Peyer's patch (tissue), 4 donors: Measurements from ENCODE around the gene NOXO1. TPM values are rescaled to one million over a fixed set of nuclear protein-coding genes. Genes with fewer than 3 reads are reported as not detected.

Experiments used
- DNase-seq, 3 donors: peaks; one replicate each; pipeline ENCODE4 v3.0.0-alpha.2; 2017 to 2019
- H3K27ac ChIP-seq, 4 donors: fragments of 200-600 bp; sonication (generic); one replicate each; pipeline ENCODE4 v1.5.1; 2016 to 2019
- H3K27me3 ChIP-seq, 2 donors: fragments of 200-600 bp; sonication (generic); one replicate each; pipeline ENCODE4 v1.5.1; 2019
- H3K36me3 ChIP-seq, 3 donors: fragments of 200-600 bp; sonication (generic); one replicate each; pipeline ENCODE4 v1.5.1; 2016 to 2019
- H3K4me1 ChIP-seq, 4 donors: fragments of 200-600 bp; sonication (generic); one replicate each; pipeline ENCODE4 v1.5.1; 2016 to 2019
- H3K4me3 ChIP-seq, 4 donors: fragments of 200-600 bp; sonication (generic); 1 replicate in 3 of 4; 2 replicates in 1 of 4; pipeline ENCODE4 v1.5.1; 2016 to 2019; ENCODE audit warnings: mild to moderate bottlenecking in 1 of 4
- H3K9me3 ChIP-seq, 4 donors: fragments of 200-600 bp; sonication (generic); one replicate each; pipeline ENCODE4 v1.5.1; 2016 to 2019; ENCODE audit warnings: mild to moderate bottlenecking in 1 of 4
- POLR2A ChIP-seq, 2 donors: fragments of 450-650 bp; IDR thresholded peaks; one replicate each; pipeline ENCODE4 v1.5.1; 2017; ENCODE audit warnings: antibody characterized with exemption in 2 of 2, mild to moderate bottlenecking in 2 of 2, moderate library complexity in 2 of 2
- total RNA-seq, 4 donors: library from RNA; depleted of rRNA; stranded (reverse); fragments of >200 nt; gene quantifications; one replicate each; pipeline ENCODE4 v1.1.0, GENCODE V29; 2016
- TF ChIP-seq, protein P1 (sequence below), 6 experiments: fragments of 450-650 bp in 4 of 6; fragments of 200-600 bp in 2 of 6; sonication (generic) in 1 of 6; IDR thresholded peaks; one replicate each; pipeline ENCODE4 v1.5.1; 2017 to 2019; ENCODE audit warnings: antibody characterized with exemption in 6 of 6, mild to moderate bottlenecking in 3 of 6, moderate library complexity in 1 of 6

NOXO1 gene
- total RNA-seq, 4 donors from 2014 or later, result 8.6 to 23.1 (median 11.3) TPM

DNA sequence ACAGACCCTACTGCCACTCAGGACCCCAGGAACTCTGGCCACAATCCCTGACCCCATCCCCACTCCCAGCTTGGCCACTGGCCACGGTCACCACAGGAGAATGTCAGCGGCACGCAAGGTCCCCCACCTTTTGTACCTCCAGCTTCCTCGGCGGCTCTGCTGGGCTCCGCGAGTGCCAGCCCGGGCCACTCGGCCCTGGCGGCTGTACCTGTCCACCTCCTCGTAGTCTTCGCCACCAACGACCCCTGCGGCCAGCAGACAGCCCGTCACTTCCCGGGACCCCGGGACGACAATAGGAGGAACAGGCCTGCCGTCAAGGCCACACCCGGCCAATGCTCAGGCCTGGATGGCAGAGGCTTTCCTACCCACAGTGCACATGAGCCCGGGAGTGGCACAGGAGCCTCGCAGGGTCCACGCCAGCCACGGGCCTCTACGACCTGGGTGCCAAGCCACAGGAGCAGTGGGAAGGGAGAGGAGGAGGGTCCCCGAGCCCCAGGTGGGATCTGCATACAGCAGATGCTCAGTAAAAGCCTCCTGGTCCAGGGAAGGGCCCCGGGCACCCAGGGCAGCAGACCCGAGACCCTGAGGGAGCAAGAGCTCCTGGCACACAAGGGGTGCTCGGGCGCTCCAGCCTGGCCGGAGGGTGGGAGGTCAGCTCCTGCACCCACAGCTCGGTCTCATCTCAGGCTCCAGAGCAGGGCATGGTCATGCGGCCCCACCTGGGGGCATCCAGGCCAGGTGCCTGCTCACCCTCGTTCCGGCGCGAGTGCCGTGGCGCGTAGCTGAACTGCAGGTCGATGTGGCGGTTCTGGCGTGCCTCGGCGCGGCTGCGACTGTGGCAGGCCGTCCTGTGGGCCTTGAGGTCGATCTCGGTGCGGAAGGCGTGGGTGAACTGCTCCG lies 20.4 kb upstream of the NOXO1 start:
- H3K36me3 ChIP-seq, result peaks cover 0 to 63% (median 3%) of the 10 kb centered on the region in 3 donors
- H3K4me1 ChIP-seq, result peaks cover 6 to 34% (median 9%) of the 10 kb centered on the region in 4 donors
- no peaks in the 10 kb centered on the region for H3K9me3 ChIP-seq
- no peaks in the 10 kb centered on the region for H3K27me3 ChIP-seq
- no peak overlapping the region for H3K4me3 ChIP-seq
- no peak for DNase-seq
- TF ChIP-seq, protein P1, sequence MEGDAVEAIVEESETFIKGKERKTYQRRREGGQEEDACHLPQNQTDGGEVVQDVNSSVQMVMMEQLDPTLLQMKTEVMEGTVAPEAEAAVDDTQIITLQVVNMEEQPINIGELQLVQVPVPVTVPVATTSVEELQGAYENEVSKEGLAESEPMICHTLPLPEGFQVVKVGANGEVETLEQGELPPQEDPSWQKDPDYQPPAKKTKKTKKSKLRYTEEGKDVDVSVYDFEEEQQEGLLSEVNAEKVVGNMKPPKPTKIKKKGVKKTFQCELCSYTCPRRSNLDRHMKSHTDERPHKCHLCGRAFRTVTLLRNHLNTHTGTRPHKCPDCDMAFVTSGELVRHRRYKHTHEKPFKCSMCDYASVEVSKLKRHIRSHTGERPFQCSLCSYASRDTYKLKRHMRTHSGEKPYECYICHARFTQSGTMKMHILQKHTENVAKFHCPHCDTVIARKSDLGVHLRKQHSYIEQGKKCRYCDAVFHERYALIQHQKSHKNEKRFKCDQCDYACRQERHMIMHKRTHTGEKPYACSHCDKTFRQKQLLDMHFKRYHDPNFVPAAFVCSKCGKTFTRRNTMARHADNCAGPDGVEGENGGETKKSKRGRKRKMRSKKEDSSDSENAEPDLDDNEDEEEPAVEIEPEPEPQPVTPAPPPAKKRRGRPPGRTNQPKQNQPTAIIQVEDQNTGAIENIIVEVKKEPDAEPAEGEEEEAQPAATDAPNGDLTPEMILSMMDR (IDR thresholded peaks at IDR 0.05), result no peak
- no peak for TF ChIP-seq POLR2A (IDR thresholded peaks at IDR 0.05)
- H3K27ac ChIP-seq, result no peak overlapping the region

DNA sequence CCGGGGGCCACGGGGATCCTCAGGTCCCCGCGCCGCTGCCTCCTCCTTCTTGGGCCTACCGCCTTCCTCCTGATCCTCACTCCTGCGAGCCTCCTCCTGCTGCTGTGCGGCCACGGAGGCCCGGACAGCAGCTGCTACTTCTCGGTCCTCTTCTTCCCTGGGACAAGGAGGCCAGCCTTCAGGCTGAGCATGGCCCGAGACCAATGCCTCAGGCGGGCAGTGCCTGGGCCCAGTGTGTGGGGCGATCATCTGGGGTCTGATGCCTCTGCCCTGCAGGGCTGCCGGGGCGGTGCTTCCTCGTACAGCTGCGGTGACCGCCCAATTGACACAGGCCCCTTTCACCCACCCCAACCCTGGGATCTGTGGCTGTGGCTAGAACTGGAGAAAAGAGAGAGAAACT lies 19.8 kb upstream of the NOXO1 start:
- H3K36me3 ChIP-seq, result peaks cover 0 to 63% (median 3%) of the 10 kb centered on the region in 3 donors

DNA sequence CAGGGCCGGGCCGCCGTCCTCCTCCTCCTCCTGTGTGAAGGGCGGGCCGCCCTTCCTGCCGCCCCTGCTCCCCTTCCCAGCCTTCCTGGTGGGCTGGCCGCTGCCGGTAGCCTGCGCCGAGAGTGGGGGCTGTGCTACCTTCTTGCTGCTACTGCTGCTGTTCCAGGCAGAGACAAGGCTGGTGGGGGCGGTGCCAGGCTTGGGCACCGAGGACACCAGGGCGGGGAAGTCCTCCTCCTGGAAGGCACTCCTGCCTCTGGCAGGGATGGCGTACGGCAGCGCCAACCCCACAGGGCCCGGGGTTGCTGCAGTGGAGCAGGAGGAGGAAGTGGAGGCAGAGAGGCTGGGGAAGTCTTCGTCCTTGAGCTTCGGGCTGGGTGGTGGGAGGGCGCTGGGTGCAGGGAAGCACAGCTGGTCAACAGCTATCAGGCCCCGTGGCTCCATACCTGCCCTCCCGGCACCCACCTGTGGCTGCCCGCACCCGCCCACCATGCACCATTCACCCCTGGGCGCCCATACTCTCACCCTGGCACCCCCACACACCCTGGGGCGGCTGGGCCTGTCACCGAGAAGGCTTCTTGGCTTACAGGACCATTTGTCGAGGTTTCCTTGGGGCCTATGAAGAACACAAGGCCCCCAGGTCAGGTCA lies 18.7 kb upstream of the NOXO1 start:
- DNase-seq, result no peak
- Histone ChIP-seq H3K4me1 (peaks cover 6 to 22% (median 9%) of the 10 kb centered on the region in 4 donors), H3K27me3 (no peaks in the 10 kb centered on the region), H3K9me3 (no peaks in the 10 kb centered on the region), H3K36me3 (peaks cover 0 to 63% (median 3%) of the 10 kb centered on the region in 3 donors), H3K4me3 (no peak overlapping the region), H3K27ac (no peak overlapping the region)
- TF ChIP-seq, protein P1 (IDR thresholded peaks at IDR 0.05), result no peak
- no peak for TF ChIP-seq POLR2A (IDR thresholded peaks at IDR 0.05)

More for the DNA sequence above, 19.8 kb upstream of the NOXO1 start:
- Histone ChIP-seq H3K9me3 (no peaks in the 10 kb centered on the region), H3K4me1 (peaks cover 6 to 32% (median 9%) of the 10 kb centered on the region in 4 donors), H3K4me3 (no peak overlapping the region), H3K27ac (no peak overlapping the region), H3K27me3 (no peaks in the 10 kb centered on the region)
- TF ChIP-seq POLR2A (IDR thresholded peaks at IDR 0.05), result no peak
- TF ChIP-seq, protein P1 (IDR thresholded peaks at IDR 0.05), result no peak
- DNase-seq, result no peak

DNA sequence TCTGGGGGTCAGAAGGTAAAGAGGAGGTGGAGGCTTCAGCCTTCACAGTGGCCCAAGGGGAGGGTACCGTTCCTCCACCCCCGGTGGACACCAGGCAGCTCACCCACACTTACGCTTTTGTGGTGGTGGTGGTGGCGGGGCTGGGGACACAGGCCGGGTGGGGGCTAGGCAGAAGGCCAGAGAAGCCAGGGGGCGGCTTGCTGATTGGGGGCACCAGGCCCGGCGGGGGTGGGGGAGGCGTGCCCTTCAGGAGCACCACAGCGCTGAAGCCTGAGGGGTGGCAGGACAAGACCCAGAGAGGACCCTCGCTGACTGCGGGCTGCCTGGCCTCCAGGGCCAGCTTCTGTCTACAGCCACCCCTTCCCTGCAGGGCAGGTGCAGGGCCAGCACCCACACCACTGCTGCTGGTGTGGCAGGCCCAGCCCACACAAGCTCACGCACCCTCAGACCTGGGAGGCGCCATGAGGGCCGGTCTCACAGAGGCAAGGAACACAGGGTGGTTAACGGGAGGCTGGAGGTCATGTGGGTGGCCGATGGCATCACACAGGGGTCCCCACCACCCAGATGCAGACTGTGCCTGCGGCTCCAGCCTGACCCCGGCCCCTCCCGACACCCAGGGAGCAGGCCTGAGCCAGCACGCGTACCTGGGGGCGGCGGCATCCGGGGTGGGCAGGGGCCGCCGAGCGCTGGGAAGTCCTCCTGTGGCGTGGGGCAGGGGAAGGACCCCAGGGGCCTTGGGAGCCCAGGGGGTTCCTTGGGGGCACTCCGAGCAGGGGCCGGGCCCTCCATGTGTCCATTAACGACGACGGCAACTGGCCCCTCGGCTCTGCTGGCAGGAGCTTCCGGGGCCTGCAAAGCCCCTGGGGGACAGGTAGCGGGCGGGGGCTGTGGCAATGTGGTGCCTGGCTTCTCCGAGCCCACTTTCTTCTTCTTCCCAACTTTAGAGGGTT lies 17.9 kb upstream of the NOXO1 start:
- H3K36me3 ChIP-seq, result peaks cover 0 to 63% (median 3%) of the 10 kb centered on the region in 3 donors
- H3K9me3 ChIP-seq, result no peaks in the 10 kb centered on the region
- H3K27me3 ChIP-seq, result no peaks in the 10 kb centered on the region
- H3K4me1 ChIP-seq, result peaks cover 2 to 13% (median 4%) of the 10 kb centered on the region in 4 donors
- no peak for DNase-seq
- TF ChIP-seq, protein P1 (IDR thresholded peaks at IDR 0.05), result no peak
- TF ChIP-seq POLR2A (IDR thresholded peaks at IDR 0.05), result no peak
- no peak overlapping the region for H3K4me3 ChIP-seq
- H3K27ac ChIP-seq, result no peak overlapping the region

DNA sequence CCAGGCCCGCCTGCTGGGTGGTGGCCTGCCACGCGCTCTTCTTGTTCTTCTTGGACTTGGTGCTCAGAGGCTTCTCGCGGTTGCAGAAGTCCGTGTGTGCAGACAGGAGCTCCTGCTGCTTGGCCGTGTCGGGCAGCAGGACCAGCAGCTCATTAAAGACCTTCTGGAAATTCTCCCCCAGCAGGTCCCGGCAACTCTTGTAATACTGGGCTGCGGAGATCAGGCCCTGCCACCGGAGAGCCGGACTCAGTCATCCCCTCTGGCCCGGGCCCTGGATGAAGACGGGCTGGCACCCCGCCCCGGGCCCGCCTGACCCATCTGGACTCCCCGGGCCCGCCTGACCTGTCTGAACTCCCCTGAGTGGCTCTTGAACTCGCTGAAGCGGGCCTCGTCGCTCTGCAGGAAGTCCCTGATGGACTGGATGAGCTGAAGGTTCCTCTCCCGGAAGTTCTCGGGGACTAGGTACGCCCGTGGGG lies 17.1 kb upstream of the NOXO1 start:
- Histone ChIP-seq H3K9me3 (no peaks in the 10 kb centered on the region), H3K4me1 (peaks cover 0 to 6% (median 0%) of the 10 kb centered on the region in 4 donors), H3K36me3 (peaks cover 0 to 63% (median 3%) of the 10 kb centered on the region in 3 donors), H3K27ac (peak overlapping the region in 1 of 4 donors; percentile 40), H3K27me3 (no peaks in the 10 kb centered on the region), H3K4me3 (no peak overlapping the region)
- TF ChIP-seq, protein P1 (IDR thresholded peaks at IDR 0.05), result no peak
- DNase-seq, result no peak
